H7 (cell line): ENCODE measurements around the gene CARMIL1. TPM values are rescaled to one million over a fixed set of nuclear protein-coding genes. Genes with fewer than 3 reads are reported as not detected.

Source experiments
- DNase-seq: peaks from one replicate; pipeline ENCODE4 v3.0.0; 2012
- H3K27me3 ChIP-seq: 2 replicates; pipeline ENCODE4 v1.6.0; 2011; ENCODE audit warnings: mild to moderate bottlenecking, low read length; ENCODE audit not compliant: control insufficient read depth, insufficient read depth
- H3K36me3 ChIP-seq: replicated peaks from 2 replicates; pipeline ENCODE4 v1.5.1; 2011; ENCODE audit warnings: low read length; ENCODE audit not compliant: control insufficient read depth, insufficient read depth
- H3K4me3 ChIP-seq: 2 replicates; pipeline ENCODE4 v1.5.1; 2011; ENCODE audit warnings: low read depth, mild to moderate bottlenecking, control low read depth, low read length, moderate library complexity; ENCODE audit not compliant: insufficient read depth
- total RNA-seq: library from RNA; depleted of rRNA; stranded (reverse); fragments of >200 nt; shearing (Covaris generic); gene quantifications from 2 replicates; pipeline ENCODE4 v1.2.3, GENCODE V29; 2014

Gene CARMIL1
- total RNA-seq, 1 experiment from 2014 or later, result 19.4 TPM

GRCh38 chr6:25586927-25587326 is 307.8 kb downstream of the CARMIL1 start:
- H3K36me3 ChIP-seq, result peaks cover 2% of the 10 kb centered on the region; the same call in 1 of the 2 replicates
- DNase-seq, result no peak
- no peaks in the 10 kb centered on the region for H3K27me3 ChIP-seq
- H3K4me3 ChIP-seq, result no peak overlapping the region

DNA sequence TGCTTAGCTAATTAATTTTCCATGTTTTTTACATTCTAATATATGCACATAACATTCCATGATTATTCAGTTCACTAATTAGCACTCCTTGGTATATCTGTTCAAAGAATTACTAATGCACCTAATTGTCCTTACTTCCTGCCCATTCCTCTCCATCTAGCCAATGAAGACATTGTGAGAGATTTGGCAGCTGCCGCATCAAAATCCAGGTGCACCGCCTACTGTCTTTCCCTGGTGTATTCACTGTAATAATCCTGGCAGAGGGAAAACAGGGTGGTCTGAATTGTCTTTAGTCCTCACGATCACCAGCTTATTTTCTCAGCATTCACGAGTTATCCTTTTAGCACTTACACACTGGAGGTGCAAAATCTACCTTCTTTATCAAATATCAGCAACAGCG is 311.8 kb downstream of the CARMIL1 start:
- no peak overlapping the region for H3K4me3 ChIP-seq
- no peaks in the 10 kb centered on the region for H3K27me3 ChIP-seq
- peaks cover 3% of the 10 kb centered on the region; the same call in 1 of the 2 replicates for H3K36me3 ChIP-seq
- no peak for DNase-seq

DNA sequence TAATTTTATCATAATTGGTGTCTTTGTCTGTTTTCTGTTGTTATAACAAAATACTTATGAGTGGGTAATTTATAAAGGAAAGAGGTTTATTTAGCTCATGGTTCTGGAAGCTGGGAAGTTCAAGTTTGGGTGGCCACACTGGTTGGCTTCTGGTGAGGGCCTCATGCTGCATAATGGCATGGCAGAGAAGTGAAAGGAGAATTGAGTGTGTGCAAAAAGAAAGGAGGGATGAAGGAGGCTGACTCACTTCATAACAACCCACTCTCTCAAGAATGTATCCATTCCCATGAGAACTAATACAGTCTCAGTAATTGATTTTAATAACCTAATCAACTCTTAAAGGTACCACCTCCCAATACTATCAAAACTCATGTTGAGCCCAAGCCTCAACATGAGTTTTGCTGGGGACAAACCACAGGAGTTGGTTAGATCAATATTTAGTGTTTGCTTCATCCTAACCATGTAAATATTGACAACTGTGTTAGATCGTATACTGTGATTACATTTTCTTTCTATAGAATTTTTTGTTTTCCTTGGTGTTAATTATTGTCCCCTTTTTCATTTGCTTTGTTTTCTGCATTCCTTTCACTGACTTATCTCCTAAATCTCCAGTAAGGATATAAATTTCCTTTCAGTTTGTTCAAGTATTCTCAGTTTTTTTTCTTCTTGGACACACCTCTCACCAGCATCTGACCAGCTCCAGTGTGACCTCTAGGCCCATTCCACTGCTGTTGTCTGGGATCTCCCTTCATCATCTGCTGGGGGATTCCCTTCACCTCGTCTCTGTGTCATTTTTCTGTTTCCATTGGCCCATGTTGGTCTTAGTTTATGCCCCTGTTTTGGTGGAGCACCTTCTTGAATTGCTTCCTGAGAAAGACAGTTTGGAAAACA is 318.0 kb downstream of the CARMIL1 start:
- Histone ChIP-seq H3K4me3 (no peak overlapping the region), H3K27me3 (no peaks in the 10 kb centered on the region), H3K36me3 (peaks cover 1% of the 10 kb centered on the region; the same call in 1 of the 2 replicates)
- DNase-seq, result no peak

- Histone ChIP-seq H3K27me3 (no peaks in the 10 kb centered on the region), H3K36me3 (peaks cover 1% of the 10 kb centered on the region; the same call in 1 of the 2 replicates), H3K4me3 (no peak overlapping the region)
- no peak for DNase-seq
Observed at GRCh38 chr6:25599516-25600085, 320.4 kb downstream of the CARMIL1 start.

GRCh38 chr6:25601800-25602673 is 322.9 kb downstream of the CARMIL1 start:
- no peaks in the 10 kb centered on the region; the same call in none of the 2 replicates for H3K36me3 ChIP-seq
- H3K4me3 ChIP-seq, result no peak overlapping the region
- DNase-seq, result peak; percentile 27
- H3K27me3 ChIP-seq, result no peaks in the 10 kb centered on the region

- Histone ChIP-seq H3K36me3 (no peaks in the 10 kb centered on the region; the same call in none of the 2 replicates), H3K4me3 (no peak overlapping the region), H3K27me3 (no peaks in the 10 kb centered on the region)
- no peak for DNase-seq
Observed at GRCh38 chr6:25602674-25602982, 323.5 kb downstream of the CARMIL1 start.

DNA sequence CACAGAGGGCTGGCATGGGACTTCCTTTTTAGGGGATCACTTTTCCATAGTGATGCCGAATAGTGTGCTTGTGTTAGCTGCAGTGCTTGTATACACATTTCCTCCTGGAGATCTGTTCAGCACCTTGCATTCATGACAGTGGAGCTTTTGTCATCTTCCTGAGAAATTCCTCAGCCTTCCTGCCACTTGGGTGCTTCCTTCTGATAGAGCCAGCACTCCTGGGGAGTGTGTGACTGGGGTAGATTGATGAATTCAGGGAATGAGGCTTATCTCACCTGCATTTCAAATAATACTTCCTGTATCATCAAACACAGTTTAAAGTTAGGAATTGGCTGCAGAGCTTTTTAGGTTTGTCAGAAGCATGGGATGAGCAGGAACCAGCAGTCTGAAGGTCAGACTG is 324.1 kb downstream of the CARMIL1 start:
- H3K4me3 ChIP-seq, result no peak overlapping the region
- no peaks in the 10 kb centered on the region for H3K27me3 ChIP-seq
- no peaks in the 10 kb centered on the region; the same call in none of the 2 replicates for H3K36me3 ChIP-seq
- no peak for DNase-seq

DNA sequence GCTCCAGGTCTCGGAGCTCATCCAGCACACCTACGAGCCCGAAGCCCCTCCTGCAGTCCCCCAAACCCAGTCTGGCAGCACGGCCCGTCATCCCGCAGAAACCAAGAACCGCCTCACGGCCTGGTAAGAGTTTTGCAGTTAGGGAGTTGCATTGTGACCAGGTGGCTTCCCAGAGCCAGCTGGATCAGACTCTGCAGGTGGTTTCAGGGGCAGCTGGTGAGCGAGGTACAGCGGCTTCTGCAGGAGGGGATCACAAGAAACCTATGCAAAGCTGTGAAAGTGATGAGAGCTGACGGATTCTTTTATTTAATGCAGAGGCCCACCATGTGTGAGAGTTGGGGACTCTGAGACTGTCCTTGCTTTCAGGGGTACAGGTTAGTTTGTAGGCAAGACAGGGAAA is 327.0 kb downstream of the CARMIL1 start:
- H3K4me3 ChIP-seq, result no peak overlapping the region
- no peaks in the 10 kb centered on the region for H3K27me3 ChIP-seq
- no peak for DNase-seq
- H3K36me3 ChIP-seq, result no peaks in the 10 kb centered on the region; the same call in none of the 2 replicates

GRCh38 chr6:25608558-25609174 is 329.5 kb downstream of the CARMIL1 start:
- H3K36me3 ChIP-seq, result no peaks in the 10 kb centered on the region; the same call in 1 of the 2 replicates
- DNase-seq, result no peak
- no peak overlapping the region for H3K4me3 ChIP-seq
- no peaks in the 10 kb centered on the region for H3K27me3 ChIP-seq

GRCh38 chr6:25612666-25613065 is 333.5 kb downstream of the CARMIL1 start:
- no peak for DNase-seq
- Histone ChIP-seq H3K27me3 (no peaks in the 10 kb centered on the region), H3K4me3 (no peak overlapping the region), H3K36me3 (no peaks in the 10 kb centered on the region)

DNA sequence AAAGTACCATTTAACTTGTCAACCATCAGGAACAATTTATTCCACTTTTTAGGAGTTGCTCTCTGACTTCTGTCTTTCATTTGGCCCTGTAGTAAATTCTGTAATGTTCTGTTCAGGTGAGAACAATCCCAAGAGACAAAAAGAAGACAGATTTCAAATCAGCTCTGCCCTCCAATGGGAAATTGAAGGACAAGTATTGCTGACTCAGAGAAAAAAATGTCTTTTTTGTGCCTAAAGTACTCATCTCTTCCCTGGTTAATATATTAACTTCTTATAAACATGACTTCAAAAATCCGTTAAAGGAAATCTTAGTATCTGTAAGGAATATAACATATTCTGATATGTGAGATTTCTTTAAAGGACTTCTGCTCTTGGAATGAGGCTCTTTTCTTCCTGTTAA is 334.2 kb downstream of the CARMIL1 start:
- Histone ChIP-seq H3K36me3 (no peaks in the 10 kb centered on the region), H3K4me3 (no peak overlapping the region), H3K27me3 (no peaks in the 10 kb centered on the region)
- DNase-seq, result no peak

DNA sequence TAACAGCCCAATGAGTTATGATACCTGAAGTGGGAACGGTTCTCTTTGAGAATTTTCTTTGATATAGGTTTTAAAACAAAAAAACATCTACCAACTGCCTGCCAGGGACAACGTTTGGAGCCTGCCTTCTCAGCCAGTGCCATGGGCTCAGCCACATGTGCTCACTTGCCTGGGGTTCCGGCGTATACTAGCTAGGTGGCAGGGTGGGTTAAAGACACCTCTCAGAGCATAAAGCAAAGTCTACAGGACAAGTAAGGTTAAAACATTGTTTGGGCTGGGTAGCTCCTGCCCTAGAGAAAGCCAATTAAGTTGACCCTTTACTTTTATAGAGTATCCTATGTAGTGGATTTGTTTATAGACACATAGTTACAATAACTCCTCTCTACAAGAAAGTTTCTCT is 334.9 kb downstream of the CARMIL1 start:
- DNase-seq, result no peak
- Histone ChIP-seq H3K36me3 (no peaks in the 10 kb centered on the region), H3K4me3 (no peak overlapping the region), H3K27me3 (no peaks in the 10 kb centered on the region)

DNA sequence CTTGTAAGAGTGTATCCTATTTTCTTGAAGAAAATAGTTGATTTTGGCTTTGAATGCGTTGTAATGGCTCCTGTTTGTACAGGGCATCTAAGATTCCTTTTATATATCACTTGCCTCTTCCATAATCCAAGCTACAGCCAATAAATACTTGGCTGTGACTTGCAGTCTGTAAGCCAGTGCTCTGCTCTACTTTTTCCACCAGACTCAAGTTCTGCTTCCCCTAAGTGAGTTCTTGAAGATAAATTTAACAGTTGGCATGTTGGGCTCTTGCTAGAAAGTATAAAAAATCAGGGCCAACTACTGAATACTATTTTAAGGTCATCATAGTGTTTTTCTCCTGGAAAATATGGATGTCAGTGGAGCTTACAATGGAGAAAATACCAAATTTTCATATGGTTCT is 336.3 kb downstream of the CARMIL1 start:
- Histone ChIP-seq H3K27me3 (no peaks in the 10 kb centered on the region), H3K36me3 (no peaks in the 10 kb centered on the region), H3K4me3 (no peak overlapping the region)
- no peak for DNase-seq

DNA sequence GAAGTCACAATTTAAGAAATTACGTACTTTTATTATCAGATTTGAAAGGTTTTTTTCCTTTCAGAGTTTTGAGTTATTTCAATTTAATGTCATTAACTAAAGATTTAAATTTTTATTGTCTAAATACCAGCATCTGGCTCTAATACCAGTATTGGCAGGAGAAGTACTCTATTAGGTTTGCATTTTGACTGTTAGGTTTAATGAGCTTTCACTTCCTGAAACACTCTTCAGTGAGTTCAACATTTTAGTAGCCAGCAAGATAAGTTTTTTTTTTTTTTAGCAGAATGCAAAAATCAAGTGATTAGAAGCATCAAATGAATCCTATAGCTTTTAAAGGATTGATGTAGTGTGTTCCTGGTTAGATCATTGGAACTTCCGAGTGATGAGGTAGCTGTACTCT is 338.8 kb downstream of the CARMIL1 start:
- no peak for DNase-seq
- Histone ChIP-seq H3K4me3 (no peak overlapping the region), H3K36me3 (no peaks in the 10 kb centered on the region), H3K27me3 (no peaks in the 10 kb centered on the region)
